Calu3 (cell line): ENCODE data around the gene CEACAM1. TPM values are rescaled to one million over a fixed set of nuclear protein-coding genes. Genes with fewer than 3 reads are reported as not detected.
"Not testable (repeated sequence)": the region's sequence is repeated elsewhere in the genome, so short reads cannot be mapped to it uniquely, and the experiment has no call there.

ENCODE experiments used
- BruUV-seq: library from RNA; stranded (reverse); fragments of 400-500 nt; replicated peaks from 2 replicates; lab custom pipeline; 2021; lab: Mats Ljungman, UMichigan
- CTCF ChIA-PET: fragments of 300-600 bp; sonication (Branson Sonifier 250); formaldehyde crosslinking; loops from one replicate; lab custom pipeline; 2022; ENCODE audit warnings: antibody characterized with exemption; lab: Charles Lee
- DNase-seq: peaks from one replicate; pipeline ENCODE4 v3.0.0; 2022
- H3K27ac Mint-ChIP-seq: one replicate; pipeline ENCODE4 v1.8.0; 2022; ENCODE audit warnings: mixed read lengths; ENCODE audit not compliant: unreplicated experiment
- H3K27me3 Mint-ChIP-seq: one replicate; pipeline ENCODE4 v1.8.0; 2022; ENCODE audit warnings: mixed read lengths; ENCODE audit not compliant: unreplicated experiment
- H3K36me3 Mint-ChIP-seq: one replicate; pipeline ENCODE4 v1.8.0; 2022; ENCODE audit warnings: mild to moderate bottlenecking, moderate library complexity, mixed read lengths; ENCODE audit not compliant: insufficient read depth, unreplicated experiment
- H3K4me1 Mint-ChIP-seq: one replicate; pipeline ENCODE4 v1.8.0; 2022; ENCODE audit warnings: mild to moderate bottlenecking, low read depth, mixed read lengths; ENCODE audit not compliant: unreplicated experiment
- H3K4me3 Mint-ChIP-seq: one replicate; pipeline ENCODE4 v1.8.0; 2022; ENCODE audit warnings: mild to moderate bottlenecking, low read depth, moderate library complexity, mixed read lengths; ENCODE audit not compliant: unreplicated experiment
- H3K9me3 Mint-ChIP-seq: one replicate; pipeline ENCODE4 v1.8.0; 2022; ENCODE audit warnings: low read depth, mixed read lengths; ENCODE audit not compliant: unreplicated experiment
- CTCF ChIP-seq: fragments of 200-600 bp; IDR thresholded peaks from one replicate; pipeline ENCODE4 v1.8.0; 2022; ENCODE audit warnings: antibody characterized with exemption; ENCODE audit not compliant: unreplicated experiment
- intact Hi-C: fragments of 100-400 bp; cut with micrococcal nuclease; formaldehyde crosslinking; loops from one replicate; pipeline ENCODE4 v1.10.0; 2022; ENCODE audit not compliant: unreplicated experiment
- total RNA-seq: library from RNA; stranded (reverse); gene quantifications from 2 replicates; pipeline ENCODE4 v1.2.3, GENCODE V29; 2022

CEACAM1 gene
- total RNA-seq, 1 experiment from 2014 or later: 132 TPM

GRCh38 chr19:42540071-42540553 lies 11.8 kb upstream of the CEACAM1 start:
- Mint-ChIP-seq H3K4me3 (no peak overlapping the region), H3K9me3 (no peaks in the 10 kb centered on the region), H3K27me3 (no peaks in the 10 kb centered on the region), H3K27ac (no peak overlapping the region), H3K36me3 (no peaks in the 10 kb centered on the region), H3K4me1 (no peaks in the 10 kb centered on the region)
- CTCF ChIA-PET: interaction anchor here (1.4 kb wide), 1 partner anchor 12 kb away, joined by 4 read pairs; the partner anchor contains the start of gene CEACAM1
- no peak for TF ChIP-seq CTCF
- intact Hi-C loops: no loop called here
- no TSS peak for BruUV-seq
- no peak for DNase-seq

GRCh38 chr19:42538841-42539709 lies 10.8 kb upstream of the CEACAM1 start:
- CTCF ChIA-PET: interaction anchor here (1.4 kb wide), 1 partner anchor 11 kb away, joined by 4 read pairs; the partner anchor contains the start of gene CEACAM1
- no peaks in the 10 kb centered on the region for H3K36me3 Mint-ChIP-seq
- no peaks in the 10 kb centered on the region for H3K9me3 Mint-ChIP-seq
- no peak overlapping the region for H3K27ac Mint-ChIP-seq
- no TSS peak for BruUV-seq
- H3K27me3 Mint-ChIP-seq: no peaks in the 10 kb centered on the region
- intact Hi-C loops: no loop called here
- DNase-seq: no peak
- no peaks in the 10 kb centered on the region for H3K4me1 Mint-ChIP-seq
- H3K4me3 Mint-ChIP-seq: no peak overlapping the region
- TF ChIP-seq CTCF: no peak

GRCh38 chr19:42535276-42535675 lies 7.0 kb upstream of the CEACAM1 start:
- H3K4me3 Mint-ChIP-seq, H3K27me3 Mint-ChIP-seq, intact Hi-C loops, CTCF ChIA-PET, H3K36me3 Mint-ChIP-seq, DNase-seq, H3K4me1 Mint-ChIP-seq, BruUV-seq, H3K9me3 Mint-ChIP-seq, H3K27ac Mint-ChIP-seq: not testable (repeated sequence)

- H3K9me3 Mint-ChIP-seq: no peaks in the 10 kb centered on the region
- no peak overlapping the region for H3K27ac Mint-ChIP-seq
- H3K36me3 Mint-ChIP-seq: peaks cover 6% of the 10 kb centered on the region
- no peak overlapping the region for H3K4me3 Mint-ChIP-seq
- H3K27me3 Mint-ChIP-seq: no peaks in the 10 kb centered on the region
- no peak for TF ChIP-seq CTCF
- intact Hi-C loops: no loop called here
- BruUV-seq: no TSS peak
- H3K4me1 Mint-ChIP-seq: peaks cover 14% of the 10 kb centered on the region
- no peak for DNase-seq
- CTCF ChIA-PET: no interaction called here
Observed at GRCh38 chr19:42534391-42534790, 6.1 kb upstream of the CEACAM1 start.
